SK-MEL-5 (cell line): Measurements from ENCODE around the gene BTBD9. TPM values are rescaled to one million over a fixed set of nuclear protein-coding genes. Genes with fewer than 3 reads are reported as not detected.
A peak's percentile ranks its signal among the peaks of the same experiment; 100 is the strongest.

Experiments
- DNase-seq: peaks from one replicate; pipeline ENCODE4 v3.0.0-alpha.2; 2016; ENCODE audit warnings: low read depth, low spot score
- in situ Hi-C: cut with HindIII; loops from 2 replicates; pipeline ENCODE4 v1.10.0; 2016; ENCODE audit warnings: low sequenced_read_pairs, high pct_unique_total_duplicates, low pct_unique_long_range_greater_than_20kb
- total RNA-seq: library from RNA; depleted of rRNA; stranded (reverse); fragments of >200 nt; shearing (Covaris generic); gene quantifications from 2 replicates; pipeline ENCODE4 v1.2.3, GENCODE V29; 2014

BTBD9 gene
- total RNA-seq, 1 experiment from 2014 or later: 11.9 TPM

DNA sequence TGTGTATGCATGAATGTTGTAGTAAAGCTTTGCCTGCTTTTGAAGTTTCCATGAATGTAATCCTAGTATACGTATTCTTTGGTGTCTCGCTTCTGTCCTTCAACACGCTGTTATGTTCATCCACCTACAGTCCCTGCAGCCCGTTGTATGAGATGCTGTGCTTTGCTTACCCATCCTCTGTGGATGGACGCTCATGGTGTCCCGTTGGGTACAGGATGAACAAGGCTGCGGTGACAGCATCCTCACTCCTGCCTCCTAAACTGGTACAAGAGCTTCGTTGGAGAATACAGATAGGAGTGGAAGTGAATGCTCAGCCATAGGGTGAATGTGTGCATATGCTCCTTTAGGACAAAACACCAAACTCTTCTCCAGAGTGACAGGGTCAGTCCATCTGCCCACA lies 454.0 kb downstream of the BTBD9 start:
- in situ Hi-C loops: no loop called here
- no peak for DNase-seq

DNA sequence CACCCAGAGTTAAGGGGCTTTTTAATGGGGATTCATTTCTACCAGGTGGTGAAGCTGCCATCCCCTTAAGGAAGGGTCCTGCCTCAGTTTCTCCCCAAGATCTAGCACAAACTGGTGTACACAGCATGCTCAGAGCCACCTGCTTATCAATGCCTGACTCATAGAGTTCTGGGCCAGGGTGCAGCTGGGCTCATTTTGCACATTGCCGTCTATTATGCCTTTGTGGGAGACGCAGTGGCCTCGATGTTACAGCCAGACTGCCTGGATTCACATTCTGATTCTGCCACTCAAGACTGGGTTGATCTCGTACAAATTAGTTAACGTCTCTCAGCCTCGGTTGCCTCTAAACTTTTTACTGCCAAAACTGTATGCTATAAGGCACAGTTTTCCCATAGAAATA lies 454.5 kb downstream of the BTBD9 start:
- DNase-seq: no peak
- in situ Hi-C loops: no loop called here

DNA sequence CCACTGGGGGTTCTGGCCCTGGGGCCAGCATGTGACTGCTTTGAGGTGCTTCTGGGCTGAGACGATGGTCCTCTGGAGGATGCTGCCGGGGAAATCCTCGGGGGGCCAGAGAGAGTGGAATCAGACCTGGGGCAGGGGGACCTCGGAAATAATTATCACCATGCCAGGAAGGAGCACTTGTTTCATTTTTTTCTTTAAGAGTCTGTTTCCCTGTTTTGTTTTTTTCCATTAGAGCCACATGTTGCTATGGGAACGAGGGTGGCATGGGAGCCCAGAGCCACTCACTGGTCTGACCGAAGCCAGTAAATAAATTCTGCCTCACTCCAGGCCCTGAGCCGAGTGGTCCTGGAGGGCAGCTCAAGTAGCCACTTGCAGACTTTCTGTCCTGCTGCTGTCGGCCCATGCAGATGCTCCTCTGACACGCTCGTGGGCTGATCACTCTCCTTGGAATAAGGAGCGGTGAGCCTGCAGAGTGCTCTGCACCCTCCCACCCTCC lies 455.1 kb downstream of the BTBD9 start:
- no peak for DNase-seq
- in situ Hi-C loops: no loop called here

DNA sequence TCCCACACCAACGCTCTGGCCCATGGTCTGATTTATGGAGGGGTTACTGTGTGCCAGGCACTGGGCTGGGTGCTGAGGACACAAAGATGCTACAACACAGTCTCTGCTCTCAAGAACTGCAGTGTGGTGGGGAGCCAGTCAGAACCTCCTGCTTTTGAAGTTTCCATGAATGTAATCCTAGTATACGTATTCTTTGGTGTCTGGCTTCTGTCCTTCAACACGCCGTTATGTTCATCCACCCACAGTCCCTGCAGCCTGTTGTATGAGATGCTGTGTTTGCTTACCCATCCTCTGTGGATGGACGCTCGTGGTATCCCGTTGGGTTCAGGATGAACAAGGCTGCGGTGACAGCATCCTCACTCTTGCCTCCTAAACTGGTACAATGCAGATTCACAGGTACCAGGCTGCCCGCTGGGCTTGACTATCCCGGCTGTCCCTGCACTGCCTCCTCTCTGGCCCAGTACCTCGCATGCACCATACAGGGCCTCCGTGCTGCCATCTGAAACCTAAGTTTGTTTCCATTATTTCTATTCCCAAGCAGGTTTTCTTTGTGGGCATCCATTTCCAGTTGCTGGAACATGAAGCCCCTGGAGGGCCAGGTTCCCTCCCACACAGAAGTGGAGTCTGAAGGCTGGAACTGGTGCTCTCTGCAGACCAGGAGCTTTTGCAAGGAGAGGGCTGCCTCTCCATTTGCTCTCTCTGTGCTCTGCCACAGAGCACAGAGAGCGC lies 455.7 kb downstream of the BTBD9 start:
- no peak for DNase-seq
- in situ Hi-C loops: no loop called here

DNA sequence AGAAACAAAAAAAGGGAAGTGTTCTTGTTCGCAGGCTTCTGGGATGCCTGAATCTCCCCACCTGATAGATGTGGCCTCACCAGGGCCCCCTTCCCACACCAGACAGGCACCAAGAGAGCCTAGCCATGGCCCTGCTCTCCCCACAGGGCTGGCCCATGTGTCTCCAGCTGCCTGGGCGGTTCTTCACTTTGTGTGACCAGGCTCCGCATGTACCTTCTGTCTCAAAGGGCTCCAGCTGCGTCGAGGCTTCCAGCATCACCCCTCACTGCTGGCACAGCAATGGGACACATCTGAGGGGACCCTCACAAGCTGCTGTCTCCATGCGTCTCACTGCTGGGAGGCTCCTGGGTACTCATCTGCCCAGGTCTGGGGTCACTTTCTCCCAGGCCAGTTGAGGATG lies 457.3 kb downstream of the BTBD9 start:
- no peak for DNase-seq
- in situ Hi-C loops: no loop called here

DNA sequence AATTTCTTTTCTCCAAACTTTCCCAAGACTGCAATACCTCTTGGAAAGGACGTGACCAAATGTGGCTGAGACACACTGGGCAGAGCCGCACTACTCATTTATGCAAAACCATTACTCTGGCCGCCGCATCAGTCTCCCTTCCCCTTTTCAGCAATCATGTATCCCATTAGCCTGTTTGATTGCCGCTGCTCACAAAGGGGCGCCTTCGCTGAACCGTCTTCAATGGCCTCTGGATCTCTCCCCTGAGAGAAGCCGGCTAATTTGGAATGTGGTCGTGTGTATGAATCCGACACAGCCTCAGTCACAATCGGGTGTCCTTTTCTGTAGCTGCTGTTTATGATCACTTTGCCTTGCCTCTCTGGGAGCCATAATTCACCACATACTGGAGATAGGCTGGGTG lies 459.1 kb downstream of the BTBD9 start:
- in situ Hi-C loops: no loop called here
- DNase-seq: no peak

DNA sequence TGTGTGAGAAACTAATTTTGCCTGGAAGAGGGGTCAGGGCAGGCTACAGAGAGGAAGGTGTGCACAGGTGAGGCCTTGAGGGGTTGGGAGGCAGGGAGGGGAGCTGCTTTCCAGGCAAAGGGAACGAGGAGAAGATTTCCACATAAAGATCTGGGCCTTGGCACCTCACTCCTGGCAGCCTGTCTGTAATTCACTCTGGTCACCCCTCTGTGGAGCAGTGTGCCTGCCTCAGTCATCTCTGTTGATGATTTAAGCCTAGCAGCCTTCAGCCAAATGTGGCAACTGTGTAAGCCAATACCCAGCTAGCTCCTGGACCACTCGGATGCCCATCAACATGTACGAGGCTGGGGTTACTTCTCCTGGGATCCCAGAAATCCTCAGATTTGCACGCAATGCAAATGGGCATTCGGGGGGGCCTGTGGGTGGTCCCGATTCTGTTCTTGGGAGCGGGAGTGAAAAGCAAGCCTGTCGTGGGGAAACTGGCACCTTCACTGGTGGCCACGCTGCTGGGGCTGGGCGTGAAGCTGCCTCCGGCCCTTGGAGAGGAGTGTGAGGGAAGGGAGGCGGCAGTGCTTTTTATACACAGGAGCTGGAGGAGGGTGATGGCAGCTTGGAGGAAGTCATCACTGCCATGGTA lies 459.8 kb downstream of the BTBD9 start:
- DNase-seq: no peak
- in situ Hi-C loops: no loop called here

DNA sequence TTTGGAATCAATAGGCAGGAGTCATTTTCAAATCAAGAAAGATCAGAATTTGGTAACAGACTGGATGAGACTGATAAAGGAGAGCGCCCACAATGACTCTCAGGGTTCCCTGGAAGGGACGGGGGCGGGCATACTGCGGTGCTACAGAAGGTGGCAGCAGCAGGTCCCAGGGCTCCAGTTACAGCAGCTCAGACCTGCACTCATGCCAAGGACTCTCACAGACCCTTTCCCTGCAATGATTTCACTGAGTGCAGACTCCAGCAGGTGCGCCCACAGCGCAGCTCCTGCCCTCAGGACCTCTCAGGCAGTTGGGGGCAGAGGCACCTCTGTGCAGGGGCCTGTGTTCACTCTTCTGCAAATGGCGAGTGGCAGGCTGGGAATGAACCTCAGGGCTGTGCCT lies 460.4 kb downstream of the BTBD9 start:
- in situ Hi-C loops: no loop called here
- no peak for DNase-seq

DNA sequence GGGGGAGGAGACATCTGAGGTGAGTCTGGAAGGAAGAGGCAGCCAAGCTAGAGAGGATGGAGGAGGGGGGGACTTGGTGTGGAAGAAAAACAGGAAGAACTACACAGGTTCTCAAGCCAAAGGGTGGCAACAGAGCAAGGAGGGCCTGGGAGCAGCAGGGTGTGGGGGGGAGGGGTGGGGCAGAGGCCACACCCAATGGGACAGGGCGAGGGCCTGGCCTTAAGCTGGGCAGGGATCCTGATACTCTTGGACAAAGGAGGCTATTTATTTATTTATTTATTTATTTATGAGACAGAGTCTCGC lies 461.2 kb downstream of the BTBD9 start:
- DNase-seq: no peak
- in situ Hi-C loops: no loop called here

DNA sequence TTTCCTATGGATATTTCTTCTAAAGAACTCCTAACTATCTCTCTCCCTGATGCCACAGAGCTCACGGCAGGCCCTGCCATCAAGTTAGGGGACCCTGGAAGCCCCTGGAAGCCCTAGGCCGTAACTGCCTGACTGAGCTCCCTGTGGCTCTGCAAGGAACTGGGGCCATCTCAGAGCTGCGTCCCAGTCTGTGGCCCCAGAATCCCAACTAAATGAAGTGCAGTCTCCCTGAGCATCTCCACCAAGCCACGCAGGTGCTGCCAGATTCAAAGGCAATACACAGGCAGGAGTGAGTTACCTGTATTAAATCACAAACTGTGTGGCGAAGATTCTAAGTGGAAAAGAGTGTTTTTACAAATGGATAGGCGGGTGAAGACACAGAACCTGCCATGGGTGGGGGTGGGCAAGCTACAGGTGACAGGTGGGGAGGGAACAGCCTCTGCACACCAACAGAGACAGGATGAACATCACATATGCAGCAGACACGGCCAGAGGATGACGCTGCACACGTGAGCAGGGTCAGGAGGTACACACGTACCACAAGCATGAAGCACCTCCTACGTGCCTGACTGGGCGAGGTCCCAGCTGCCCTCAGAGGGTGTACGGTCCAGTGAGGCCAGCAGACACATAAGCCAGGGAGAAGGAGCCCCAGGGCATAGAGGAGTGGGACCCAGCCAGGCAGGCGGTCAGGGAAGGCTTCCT lies 461.7 kb downstream of the BTBD9 start:
- no peak for DNase-seq
- in situ Hi-C loops: no loop called here

DNA sequence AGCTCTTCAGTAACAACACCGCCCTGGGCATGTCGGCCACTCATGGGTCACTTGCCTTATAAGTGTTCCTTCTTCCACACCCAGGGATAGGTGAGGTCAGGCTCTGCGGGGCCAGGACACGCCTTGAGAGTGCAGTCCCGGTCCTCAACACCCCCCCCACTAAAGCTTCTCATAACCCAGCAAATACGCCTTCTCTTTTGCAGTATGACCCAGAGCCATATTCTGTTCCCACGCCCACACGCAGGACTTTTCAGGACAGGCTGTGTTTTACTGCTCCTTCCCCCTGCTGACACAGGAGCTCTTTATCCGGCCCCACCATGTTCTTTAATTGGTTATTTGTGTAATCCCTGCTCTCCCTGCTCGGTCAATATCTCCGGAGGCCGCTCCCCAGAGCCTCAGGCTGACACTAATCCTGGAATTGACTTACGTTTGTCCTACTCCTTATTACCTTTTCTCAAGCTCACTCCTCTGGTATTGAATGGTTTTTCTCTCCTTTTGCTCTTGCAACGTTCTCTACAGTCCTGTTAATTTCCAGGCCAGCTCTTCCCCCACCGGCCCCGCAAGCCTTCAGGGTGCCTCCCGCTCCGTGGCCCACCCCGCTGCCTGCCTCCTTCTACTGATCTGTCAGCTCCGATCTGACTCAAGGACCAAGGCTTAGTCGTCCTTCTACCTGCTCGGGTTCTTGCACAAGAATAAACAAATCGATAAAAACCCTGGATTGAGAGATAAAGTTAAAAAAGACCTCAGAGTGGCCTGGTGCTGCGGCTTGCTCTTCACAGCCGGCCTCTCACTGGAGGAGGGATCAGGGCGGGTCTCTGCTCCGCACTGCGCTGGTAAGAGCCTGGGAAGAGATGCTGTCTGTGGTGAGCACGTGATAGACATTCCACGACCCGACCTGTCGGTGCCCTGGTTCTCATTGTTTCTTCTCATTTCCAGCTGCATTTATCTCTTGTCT lies 462.7 kb downstream of the BTBD9 start:
- in situ Hi-C loops: no loop called here

DNA sequence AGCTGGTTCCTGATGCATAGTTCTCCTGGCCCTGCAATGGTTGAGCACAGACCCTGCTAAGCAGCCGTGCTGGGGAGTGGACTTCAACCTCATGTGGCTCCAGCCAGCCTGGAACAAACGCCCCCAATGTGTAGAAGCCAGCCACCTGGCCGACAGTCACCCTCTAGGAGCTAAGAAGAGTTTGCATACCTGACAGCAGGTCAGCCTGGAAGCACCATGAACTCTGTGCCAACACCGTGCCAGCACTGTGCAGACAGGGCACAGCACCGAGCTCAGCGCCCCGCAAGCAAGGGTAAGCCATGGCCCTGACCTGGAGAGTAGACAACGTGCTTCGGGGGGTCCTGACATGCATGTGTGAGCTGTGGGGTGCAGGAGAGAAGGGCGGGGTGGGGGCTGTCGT lies 463.9 kb downstream of the BTBD9 start:
- in situ Hi-C loops: no loop called here
- DNase-seq: no peak

More for the DNA sequence above, 462.7 kb downstream of the BTBD9 start:
- DNase-seq: peak; percentile 6

DNA sequence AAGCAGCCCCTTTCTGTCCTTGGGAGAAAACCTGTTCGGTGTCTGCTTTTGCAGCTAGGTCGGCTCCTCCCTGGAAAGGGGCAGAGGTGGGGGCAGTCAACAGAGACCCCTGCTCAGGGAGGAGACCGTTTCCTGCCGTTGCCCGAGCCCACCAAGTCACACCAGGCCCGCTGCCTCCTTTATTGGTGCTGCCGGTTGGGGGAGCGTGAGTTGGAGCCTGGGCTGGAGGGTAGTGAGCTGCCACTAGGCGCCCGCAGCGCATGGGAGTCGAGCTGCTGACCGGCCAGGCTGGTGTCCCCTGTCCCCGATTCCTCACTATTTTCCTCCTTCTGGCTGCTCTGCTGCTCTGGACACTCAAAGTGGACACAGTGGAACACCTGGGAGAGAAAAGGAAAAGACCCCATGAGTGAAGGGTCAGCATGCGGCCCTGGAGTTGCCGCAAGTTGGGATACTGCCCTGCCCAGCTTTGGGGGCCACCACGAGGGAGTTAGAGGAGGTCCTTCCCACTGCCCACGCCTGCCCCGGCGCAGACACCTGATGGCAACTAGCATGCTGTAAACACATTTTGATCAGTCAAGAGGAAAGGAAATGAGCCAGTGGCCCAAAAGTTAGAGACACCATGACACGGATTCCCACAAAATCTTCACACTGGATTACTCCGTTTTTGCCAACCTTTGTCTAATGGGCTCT lies 464.8 kb downstream of the BTBD9 start:
- DNase-seq: no peak
- in situ Hi-C loops: no loop called here

DNA sequence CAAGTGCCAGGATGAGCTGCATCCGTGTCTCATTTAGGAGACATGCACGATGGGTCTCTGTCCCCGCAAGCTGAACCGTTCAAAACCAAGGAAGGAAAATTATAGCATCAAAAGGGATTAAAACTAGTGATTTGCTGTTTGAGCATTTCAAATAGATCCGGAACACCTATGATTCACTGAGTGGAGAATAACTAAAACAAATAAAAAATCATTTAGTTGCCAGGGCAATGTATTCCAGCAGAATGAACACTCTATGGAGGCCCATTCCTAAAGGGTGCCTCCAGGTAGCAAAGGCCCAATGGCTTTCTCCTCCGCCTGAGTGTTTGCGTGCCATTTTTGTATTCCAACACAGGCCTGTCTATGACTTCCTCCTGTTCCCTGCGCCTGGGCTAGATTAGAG lies 465.4 kb downstream of the BTBD9 start:
- in situ Hi-C loops: no loop called here
- DNase-seq: no peak

DNA sequence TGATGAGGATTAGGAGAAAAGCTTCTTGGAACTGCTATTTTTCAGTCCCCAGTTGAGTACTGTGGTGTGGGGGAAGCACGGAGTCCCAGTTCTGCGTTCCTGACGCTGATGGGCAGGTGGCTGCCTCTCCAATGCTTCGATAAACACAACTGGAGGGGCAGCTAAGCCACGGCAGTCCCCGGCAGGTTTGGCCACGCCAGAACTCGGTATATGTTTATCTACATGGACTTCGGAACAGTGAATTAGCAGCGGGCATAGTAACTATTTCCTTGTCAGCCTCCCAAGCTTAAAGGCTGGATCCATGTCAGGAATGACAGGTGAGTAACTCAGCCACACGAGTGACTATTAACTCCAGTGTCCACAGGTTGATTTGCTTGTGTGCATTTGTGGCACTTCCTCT lies 465.8 kb downstream of the BTBD9 start:
- no peak for DNase-seq
- in situ Hi-C loops: no loop called here

DNA sequence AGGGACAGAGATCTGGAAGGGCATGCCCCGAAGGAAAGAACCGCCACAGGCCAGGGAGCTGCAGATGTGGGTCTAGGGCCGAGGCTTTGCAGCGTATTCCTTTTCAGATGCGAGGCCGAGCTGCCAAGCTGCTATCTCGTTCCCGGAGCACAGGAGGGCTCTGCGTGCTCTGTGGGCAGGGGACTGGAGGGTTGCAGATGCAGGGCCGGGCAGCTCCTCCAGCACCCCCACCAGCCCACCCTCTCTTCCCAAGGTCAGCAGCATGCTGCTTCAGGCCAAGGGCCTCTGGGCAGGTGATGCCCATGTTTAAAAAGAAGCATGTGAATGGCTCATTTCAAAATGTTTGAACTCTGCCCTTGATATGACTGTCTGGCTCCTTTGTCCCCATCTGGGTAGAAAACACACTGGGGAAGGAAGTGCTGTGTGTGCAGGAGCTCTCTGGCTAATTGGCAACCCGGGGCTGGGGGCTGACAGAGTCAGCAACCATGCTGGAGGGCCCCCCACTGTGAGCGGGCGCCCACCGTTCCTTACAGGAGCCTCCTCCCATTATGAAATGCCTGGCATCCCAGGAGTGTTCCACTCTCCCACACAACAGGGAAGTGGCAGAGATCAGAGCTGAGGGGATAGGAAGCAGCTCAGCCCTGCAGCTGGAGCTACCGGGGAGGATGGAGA lies 466.9 kb downstream of the BTBD9 start:
- no peak for DNase-seq
- in situ Hi-C loops: no loop called here
